Measurements from ENCODE around the gene NTRK2.

NTRK2 gene

GRCh38 chr9:84900421-84900820, 230.9 kb downstream of the NTRK2 start:
- no peak for DNase-seq

GRCh38 chr9:84903963-84904362, 234.4 kb downstream of the NTRK2 start:
- DNase-seq = no peak

GRCh38 chr9:84916769-84917168, 247.2 kb downstream of the NTRK2 start:
- no peak for DNase-seq

- no peak for DNase-seq
Observed at GRCh38 chr9:84917366-84918070, 248.0 kb downstream of the NTRK2 start.

- DNase-seq = no peak
Observed at GRCh38 chr9:84919440-84919839, 249.9 kb downstream of the NTRK2 start.

GRCh38 chr9:84921175-84921574, 251.6 kb downstream of the NTRK2 start:
- DNase-seq = no peak

GRCh38 chr9:84922051-84922450, 252.5 kb downstream of the NTRK2 start:
- DNase-seq = no peak

- no peak for DNase-seq
Observed at GRCh38 chr9:84924266-84924665, 254.7 kb downstream of the NTRK2 start.

GRCh38 chr9:84925225-84925872, 255.8 kb downstream of the NTRK2 start:
- DNase-seq = no peak

GRCh38 chr9:84926793-84927192, 257.3 kb downstream of the NTRK2 start:
- no peak for DNase-seq

GRCh38 chr9:84928419-84928818, 258.9 kb downstream of the NTRK2 start:
- no peak for DNase-seq

GRCh38 chr9:84929068-84929467, 259.5 kb downstream of the NTRK2 start:
- DNase-seq = no peak

GRCh38 chr9:84932915-84933527, 263.5 kb downstream of the NTRK2 start:
- DNase-seq = no peak

GRCh38 chr9:84935528-84936117, 266.1 kb downstream of the NTRK2 start:
- DNase-seq = no peak

GRCh38 chr9:84937180-84937579, 267.7 kb downstream of the NTRK2 start:
- no peak for DNase-seq

- no peak for DNase-seq
Observed at GRCh38 chr9:84937581-84937980, 268.1 kb downstream of the NTRK2 start.

GRCh38 chr9:84939774-84940173, 270.2 kb downstream of the NTRK2 start:
- DNase-seq = no peak

GRCh38 chr9:84940294-84940693, 270.8 kb downstream of the NTRK2 start:
- DNase-seq = no peak

- no peak for DNase-seq
Observed at GRCh38 chr9:84941792-84942191, 272.3 kb downstream of the NTRK2 start.

- no peak for DNase-seq
Observed at GRCh38 chr9:84943482-84944050, 274.0 kb downstream of the NTRK2 start.

- DNase-seq = no peak
Observed at GRCh38 chr9:84945878-84946538, 276.5 kb downstream of the NTRK2 start.

- no peak for DNase-seq
Observed at GRCh38 chr9:84947412-84947972, 278.0 kb downstream of the NTRK2 start.

- DNase-seq = no peak
Observed at GRCh38 chr9:84949258-84949657, 279.7 kb downstream of the NTRK2 start.

Data from activated CD8-positive, alpha-beta memory T cell treated with anti-CD3 and anti-CD28 coated beads, Interleukin-2, amount 50 U/mL, for 48 hours (primary cell).